Body of pancreas (tissue), 4 donors: Measurements from ENCODE around the gene CREB3L2. TPM values are rescaled to one million over a fixed set of nuclear protein-coding genes. Genes with fewer than 3 reads are reported as not detected.

Experiments used
- ATAC-seq: fragments of 150-250 bp; one replicate; pipeline ENCODE4 v1.9.1; 2016
- DNase-seq, 4 donors: peaks; one replicate each; pipeline ENCODE4 v3.0.0-alpha.2; 2019
- H3K27ac ChIP-seq, 4 donors: fragments of 200-600 bp; sonication (generic); 1 replicate in 3 of 4; 2 replicates in 1 of 4; pipeline versions ENCODE4 v1.5.1 to v1.6.1; 2016 to 2019; ENCODE audit warnings: mild to moderate bottlenecking in 1 of 4, mixed read lengths in 1 of 4, moderate library complexity in 1 of 4
- H3K27me3 ChIP-seq, 2 donors: fragments of 200-600 bp; sonication (generic); one replicate each; pipeline ENCODE4 v1.6.0; 2016; ENCODE audit warnings: mild to moderate bottlenecking in 1 of 2
- H3K36me3 ChIP-seq, 2 donors: fragments of 200-600 bp; sonication (generic); replicated peaks in 1 of 2; 2 replicates each; pipeline ENCODE4 v1.5.1; 2016; ENCODE audit warnings: low read depth in 2 of 2; ENCODE audit not compliant: insufficient read depth in 1 of 2
- H3K4me1 ChIP-seq: fragments of 200-600 bp; sonication (generic); one replicate; pipeline ENCODE4 v1.6.0; 2016
- H3K4me3 ChIP-seq, 2 donors: fragments of 200-600 bp; sonication (generic); 1 replicate in 1 of 2; 2 replicates in 1 of 2; pipeline ENCODE4 v1.5.1; 2016 to 2019
- H3K9me3 ChIP-seq, 3 donors: fragments of 200-600 bp; sonication (generic); 1 replicate in 2 of 3; 2 replicates in 1 of 3; pipeline ENCODE4 v1.5.1; 2016
- CTCF ChIP-seq, 7 experiments: fragments of 450-650 bp in 4 of 7; fragments of 200-600 bp in 3 of 7; sonication (generic) in 3 of 7; IDR thresholded peaks; one replicate each; pipeline ENCODE4 v1.5.1; 2016 to 2019; ENCODE audit warnings: antibody characterized with exemption in 7 of 7
- POLR2A ChIP-seq, 3 donors: fragments of 450-650 bp; IDR thresholded peaks; one replicate each; pipeline ENCODE4 v1.6.1; 2016; ENCODE audit warnings: antibody characterized with exemption in 3 of 3, mild to moderate bottlenecking in 2 of 3
- WGBS, 2 donors: methylation state at CpG; one replicate each; pipeline ENCODE4 v1.1.5; 2017; 5-methylcytosine and 5-hydroxymethylcytosine counted together
- intact Hi-C: fragments of 100-400 bp; cut with DNase I; formaldehyde crosslinking; loops from one replicate; pipeline ENCODE4 v1.15.1; 2023
- total RNA-seq, 2 donors: library from RNA; depleted of rRNA; stranded (reverse); fragments of >200 nt; gene quantifications; one replicate each; pipeline ENCODE4 v1.1.0, GENCODE V29; 2016

Gene CREB3L2
- total RNA-seq, 2 donors from 2014 or later, result 21.3 to 28.0 TPM

GRCh38 chr7:137940656-137941518 lies 61.0 kb downstream of the CREB3L2 start:
- Histone ChIP-seq H3K9me3 (no peaks in the 10 kb centered on the region), H3K4me1 (peaks cover 58% of the 10 kb centered on the region), H3K27me3 (no peaks in the 10 kb centered on the region), H3K4me3 (no peak overlapping the region), H3K36me3 (no peaks in the 10 kb centered on the region), H3K27ac (no peak overlapping the region)
- ATAC-seq (no peak), DNase-seq (peak in 1 of 4 donors; percentile 42)
- no peak for TF ChIP-seq POLR2A (IDR thresholded peaks at IDR 0.05)
- TF ChIP-seq CTCF (IDR thresholded peaks at IDR 0.05), result no peak
- WGBS, 2 donors, result 56 to 62% methylated on average over 11 of the region's 11 CpGs
- intact Hi-C loops, result no loop called here

DNA sequence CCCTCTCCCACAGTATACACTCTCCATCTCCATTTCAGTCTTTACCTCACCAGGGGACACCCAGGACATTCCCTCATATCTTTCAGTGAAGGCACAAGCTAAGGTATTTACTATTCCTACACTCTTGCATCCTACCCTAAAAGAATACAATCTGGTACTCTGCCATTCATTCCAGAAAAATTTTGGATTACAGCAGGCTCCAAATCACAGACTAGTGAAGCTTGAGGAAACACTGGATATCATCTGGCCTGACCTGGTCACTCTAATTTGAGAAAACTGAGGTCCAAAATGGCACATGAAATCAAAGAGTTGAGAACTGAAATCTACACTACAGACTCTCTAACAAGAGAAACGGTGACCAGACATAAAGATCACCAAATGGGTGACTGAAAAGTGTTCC lies 61.7 kb downstream of the CREB3L2 start:
- DNase-seq, result no peak
- TF ChIP-seq POLR2A (IDR thresholded peaks at IDR 0.05) (no peak), CTCF (IDR thresholded peaks at IDR 0.05) (no peak)
- intact Hi-C loops, result no loop called here
- Histone ChIP-seq H3K27me3 (no peaks in the 10 kb centered on the region), H3K4me3 (no peak overlapping the region), H3K36me3 (no peaks in the 10 kb centered on the region), H3K9me3 (no peaks in the 10 kb centered on the region), H3K27ac (no peak overlapping the region), H3K4me1 (peaks cover 57% of the 10 kb centered on the region)
- WGBS, 2 donors, result 55 to 69% methylated on average over 1 of the region's 1 CpG
- ATAC-seq, result no peak

DNA sequence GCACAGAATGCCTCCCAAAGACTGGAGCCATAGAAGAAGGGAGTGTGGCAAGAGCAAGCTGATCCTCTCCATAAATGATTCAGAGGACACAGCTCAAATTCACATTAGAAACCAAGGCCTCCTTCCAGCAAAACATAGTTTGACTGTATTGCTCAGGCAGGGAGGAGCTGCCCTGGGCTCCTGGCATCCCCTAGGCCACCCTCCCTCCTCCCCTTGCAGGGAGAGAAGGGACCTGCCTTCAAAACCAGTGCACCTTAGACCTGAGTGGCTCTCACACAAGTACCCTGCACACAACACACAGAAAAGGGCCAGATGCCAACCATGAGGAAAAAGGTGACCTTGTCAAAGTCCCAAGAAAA lies 64.7 kb downstream of the CREB3L2 start:
- no peaks in the 10 kb centered on the region for H3K9me3 ChIP-seq
- H3K4me1 ChIP-seq, result peaks cover 55% of the 10 kb centered on the region
- TF ChIP-seq CTCF (IDR thresholded peaks at IDR 0.05) (no peak), POLR2A (IDR thresholded peaks at IDR 0.05) (no peak)
- no peaks in the 10 kb centered on the region for H3K36me3 ChIP-seq
- DNase-seq (peak in 2 of 4 donors; percentile 38 to 41), ATAC-seq (no peak)
- H3K27ac ChIP-seq, result no peak overlapping the region
- no peaks in the 10 kb centered on the region for H3K27me3 ChIP-seq
- no peak overlapping the region for H3K4me3 ChIP-seq
- intact Hi-C loops, result no loop called here

- 59 to 66% methylated on average over 8 to 9 of the region's 9 CpGs for WGBS, 2 donors
- DNase-seq (peak in 1 of 4 donors; percentile 29), ATAC-seq (no peak)
- no peaks in the 10 kb centered on the region for H3K9me3 ChIP-seq
- TF ChIP-seq POLR2A (IDR thresholded peaks at IDR 0.05), result no peak
- TF ChIP-seq CTCF (IDR thresholded peaks at IDR 0.05), result no peak
- H3K27me3 ChIP-seq, result no peaks in the 10 kb centered on the region
- H3K4me1 ChIP-seq, result peaks cover 56% of the 10 kb centered on the region
- H3K36me3 ChIP-seq, result no peaks in the 10 kb centered on the region
- peak overlapping the region in 1 of 4 donors; percentile 20 for H3K27ac ChIP-seq
- intact Hi-C loops, result no loop called here
- no peak overlapping the region for H3K4me3 ChIP-seq
These were observed 65.2 kb downstream of the CREB3L2 start for GRCh38 chr7:137936509-137937201.
